Loucy (cell line): Measurements from ENCODE around the gene USB1.

Source experiments
- EZH2phosphoT487 ChIP-seq: fragments of 200-600 bp; IDR thresholded peaks from 2 replicates; pipeline ENCODE4 v1.6.1; 2018; ENCODE audit warnings: antibody characterized with exemption, mild to moderate bottlenecking, moderate library complexity, borderline replicate concordance
- TF ChIP-seq, protein P1 (sequence below): fragments of 200-600 bp; sonication (generic); conservative IDR thresholded peaks from 2 replicates; pipeline ENCODE4 v1.5.1; 2014; ENCODE audit warnings: mild to moderate bottlenecking, antibody characterized with exemption, low read length

DNA sequence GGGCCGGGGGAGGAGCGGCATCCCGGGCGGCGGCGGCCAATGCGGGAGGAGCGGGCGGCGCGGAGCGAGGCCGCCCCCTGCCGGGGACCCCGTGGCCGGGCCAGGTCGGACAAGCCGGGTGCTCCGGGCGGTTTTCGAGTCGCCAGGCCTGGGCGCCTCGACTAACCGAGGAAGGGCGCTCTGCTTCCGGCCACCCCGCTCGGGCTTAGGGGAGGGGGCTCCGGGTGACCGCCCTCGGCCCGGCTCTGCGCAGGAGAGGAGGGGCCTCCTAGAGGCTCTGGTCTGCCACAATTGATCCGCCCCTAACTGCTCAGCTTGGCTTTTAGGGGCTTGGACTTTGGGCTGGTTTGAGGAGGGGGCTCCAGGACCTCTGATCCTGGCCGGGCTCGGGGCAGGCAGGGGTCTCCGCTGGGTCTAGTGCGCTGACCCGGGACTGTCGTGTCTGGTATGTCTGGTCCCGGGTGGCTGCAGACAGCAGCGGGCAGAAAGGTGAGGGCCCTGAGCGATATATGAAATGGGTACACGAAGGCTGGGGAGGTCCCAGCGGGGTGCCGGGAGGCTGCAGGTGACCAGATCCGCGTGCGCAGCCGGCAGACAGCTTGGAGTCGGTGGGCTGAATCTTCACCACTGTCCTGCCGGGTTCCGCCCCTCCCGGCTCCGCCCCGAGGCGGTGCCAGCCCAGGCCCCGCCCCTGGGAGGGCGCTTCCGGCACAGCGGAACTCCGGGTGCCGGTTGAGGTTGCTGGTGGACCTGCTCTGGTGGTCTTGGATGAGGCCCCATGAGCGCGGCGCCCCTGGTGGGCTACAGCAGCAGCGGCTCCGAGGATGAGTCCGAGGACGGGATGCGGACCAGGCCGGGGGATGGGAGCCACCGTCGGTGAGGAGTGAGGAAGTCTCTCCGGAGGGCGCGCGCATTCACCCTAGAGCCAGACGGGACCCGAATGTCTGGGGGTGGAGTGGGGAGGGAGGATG lies at the start of gene USB1:
- no peak for TF ChIP-seq EZH2phosphoT487
- TF ChIP-seq, protein P1, sequence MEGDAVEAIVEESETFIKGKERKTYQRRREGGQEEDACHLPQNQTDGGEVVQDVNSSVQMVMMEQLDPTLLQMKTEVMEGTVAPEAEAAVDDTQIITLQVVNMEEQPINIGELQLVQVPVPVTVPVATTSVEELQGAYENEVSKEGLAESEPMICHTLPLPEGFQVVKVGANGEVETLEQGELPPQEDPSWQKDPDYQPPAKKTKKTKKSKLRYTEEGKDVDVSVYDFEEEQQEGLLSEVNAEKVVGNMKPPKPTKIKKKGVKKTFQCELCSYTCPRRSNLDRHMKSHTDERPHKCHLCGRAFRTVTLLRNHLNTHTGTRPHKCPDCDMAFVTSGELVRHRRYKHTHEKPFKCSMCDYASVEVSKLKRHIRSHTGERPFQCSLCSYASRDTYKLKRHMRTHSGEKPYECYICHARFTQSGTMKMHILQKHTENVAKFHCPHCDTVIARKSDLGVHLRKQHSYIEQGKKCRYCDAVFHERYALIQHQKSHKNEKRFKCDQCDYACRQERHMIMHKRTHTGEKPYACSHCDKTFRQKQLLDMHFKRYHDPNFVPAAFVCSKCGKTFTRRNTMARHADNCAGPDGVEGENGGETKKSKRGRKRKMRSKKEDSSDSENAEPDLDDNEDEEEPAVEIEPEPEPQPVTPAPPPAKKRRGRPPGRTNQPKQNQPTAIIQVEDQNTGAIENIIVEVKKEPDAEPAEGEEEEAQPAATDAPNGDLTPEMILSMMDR: peak; percentile 49
